Neural progenitor cell (in vitro differentiated cells): ENCODE measurements around the gene FOXK1.

Experiments used
- EZH2 ChIP-seq: fragments of 200-600 bp; sonication (generic); IDR thresholded peaks from 2 replicates; pipeline ENCODE4 v1.6.1; 2017; ENCODE audit warnings: antibody characterized with exemption, mild to moderate bottlenecking, moderate library complexity
- EZH2phosphoT487 ChIP-seq: fragments of 200-600 bp; sonication (generic); IDR thresholded peaks from 2 replicates; pipeline ENCODE4 v1.6.1; 2017; ENCODE audit warnings: antibody characterized with exemption
- TF ChIP-seq, protein P1 (sequence below): fragments of 200-600 bp; sonication (generic); IDR thresholded peaks from 2 replicates; pipeline ENCODE4 v1.5.1; 2017; ENCODE audit warnings: antibody characterized with exemption, mild to moderate bottlenecking

- TF ChIP-seq, protein P1, sequence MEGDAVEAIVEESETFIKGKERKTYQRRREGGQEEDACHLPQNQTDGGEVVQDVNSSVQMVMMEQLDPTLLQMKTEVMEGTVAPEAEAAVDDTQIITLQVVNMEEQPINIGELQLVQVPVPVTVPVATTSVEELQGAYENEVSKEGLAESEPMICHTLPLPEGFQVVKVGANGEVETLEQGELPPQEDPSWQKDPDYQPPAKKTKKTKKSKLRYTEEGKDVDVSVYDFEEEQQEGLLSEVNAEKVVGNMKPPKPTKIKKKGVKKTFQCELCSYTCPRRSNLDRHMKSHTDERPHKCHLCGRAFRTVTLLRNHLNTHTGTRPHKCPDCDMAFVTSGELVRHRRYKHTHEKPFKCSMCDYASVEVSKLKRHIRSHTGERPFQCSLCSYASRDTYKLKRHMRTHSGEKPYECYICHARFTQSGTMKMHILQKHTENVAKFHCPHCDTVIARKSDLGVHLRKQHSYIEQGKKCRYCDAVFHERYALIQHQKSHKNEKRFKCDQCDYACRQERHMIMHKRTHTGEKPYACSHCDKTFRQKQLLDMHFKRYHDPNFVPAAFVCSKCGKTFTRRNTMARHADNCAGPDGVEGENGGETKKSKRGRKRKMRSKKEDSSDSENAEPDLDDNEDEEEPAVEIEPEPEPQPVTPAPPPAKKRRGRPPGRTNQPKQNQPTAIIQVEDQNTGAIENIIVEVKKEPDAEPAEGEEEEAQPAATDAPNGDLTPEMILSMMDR = no peak
- no peak for TF ChIP-seq EZH2
- TF ChIP-seq EZH2phosphoT487 = no peak
Measured at GRCh38 chr7:4687956-4688355, 5.9 kb downstream of the FOXK1 start.
